ENCODE results near the gene MSMB. TPM values are rescaled to one million over a fixed set of nuclear protein-coding genes. Genes with fewer than 3 reads are reported as not detected.
"Not testable (repeated sequence)": the region's sequence is repeated elsewhere in the genome, so short reads cannot be mapped to it uniquely, and the experiment has no call there.

MSMB gene
- total and polyA plus RNA-seq, 9 of the 15 experiments (the other 6 are each of a cell fraction or from before 2014, with no cell fraction given) = 0.21 to 0.60 TPM; not detected in 7

DNA sequence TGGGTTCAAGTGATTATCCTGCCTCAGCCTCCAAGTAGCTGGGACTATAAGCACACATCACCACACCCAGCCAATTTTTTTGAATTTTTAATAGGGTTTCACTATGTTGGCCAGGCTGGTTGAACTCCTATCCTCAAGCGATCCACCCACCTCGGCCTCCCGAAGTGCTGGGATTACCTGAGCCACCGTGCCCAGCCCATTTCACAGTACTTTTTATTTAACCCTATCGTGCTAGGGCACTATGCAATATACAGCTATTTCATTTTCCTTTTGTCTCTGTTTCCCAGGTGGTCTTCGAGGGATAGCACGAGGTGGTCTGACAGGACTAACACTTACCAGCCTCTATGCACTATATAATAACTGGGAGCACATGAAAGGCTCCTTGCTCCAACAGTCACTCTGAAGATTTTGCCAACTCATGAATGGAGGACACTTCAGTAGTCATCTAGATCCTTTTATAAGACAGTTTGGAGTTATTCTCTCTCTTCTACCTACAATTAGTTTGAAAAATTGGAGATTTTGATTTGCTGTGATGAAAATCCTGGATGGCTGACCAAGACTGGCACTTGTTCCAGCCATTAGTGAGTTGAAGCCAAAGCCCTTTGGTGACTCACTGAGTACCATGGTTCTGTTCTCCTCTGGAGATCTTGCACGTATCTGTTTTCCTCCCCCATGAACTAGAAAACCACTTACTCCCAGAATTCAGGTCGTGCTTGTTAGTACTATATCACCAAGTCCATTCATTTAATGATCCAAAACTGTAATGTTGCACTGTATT lies 43.0 kb downstream of the MSMB start (continued):
- TF ChIP-seq, protein P1, sequence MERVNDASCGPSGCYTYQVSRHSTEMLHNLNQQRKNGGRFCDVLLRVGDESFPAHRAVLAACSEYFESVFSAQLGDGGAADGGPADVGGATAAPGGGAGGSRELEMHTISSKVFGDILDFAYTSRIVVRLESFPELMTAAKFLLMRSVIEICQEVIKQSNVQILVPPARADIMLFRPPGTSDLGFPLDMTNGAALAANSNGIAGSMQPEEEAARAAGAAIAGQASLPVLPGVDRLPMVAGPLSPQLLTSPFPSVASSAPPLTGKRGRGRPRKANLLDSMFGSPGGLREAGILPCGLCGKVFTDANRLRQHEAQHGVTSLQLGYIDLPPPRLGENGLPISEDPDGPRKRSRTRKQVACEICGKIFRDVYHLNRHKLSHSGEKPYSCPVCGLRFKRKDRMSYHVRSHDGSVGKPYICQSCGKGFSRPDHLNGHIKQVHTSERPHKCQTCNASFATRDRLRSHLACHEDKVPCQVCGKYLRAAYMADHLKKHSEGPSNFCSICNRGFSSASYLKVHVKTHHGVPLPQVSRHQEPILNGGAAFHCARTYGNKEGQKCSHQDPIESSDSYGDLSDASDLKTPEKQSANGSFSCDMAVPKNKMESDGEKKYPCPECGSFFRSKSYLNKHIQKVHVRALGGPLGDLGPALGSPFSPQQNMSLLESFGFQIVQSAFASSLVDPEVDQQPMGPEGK (CRISPR knock-in tag; IDR thresholded peaks at IDR 0.05; ENCODE audit: borderline replicate concordance) = no peak
- TF ChIP-seq ZBTB17 (CRISPR knock-in tag; IDR thresholded peaks at IDR 0.05) (no peak), NFATC3 (IDR thresholded peaks at IDR 0.05) (no peak)

DNA sequence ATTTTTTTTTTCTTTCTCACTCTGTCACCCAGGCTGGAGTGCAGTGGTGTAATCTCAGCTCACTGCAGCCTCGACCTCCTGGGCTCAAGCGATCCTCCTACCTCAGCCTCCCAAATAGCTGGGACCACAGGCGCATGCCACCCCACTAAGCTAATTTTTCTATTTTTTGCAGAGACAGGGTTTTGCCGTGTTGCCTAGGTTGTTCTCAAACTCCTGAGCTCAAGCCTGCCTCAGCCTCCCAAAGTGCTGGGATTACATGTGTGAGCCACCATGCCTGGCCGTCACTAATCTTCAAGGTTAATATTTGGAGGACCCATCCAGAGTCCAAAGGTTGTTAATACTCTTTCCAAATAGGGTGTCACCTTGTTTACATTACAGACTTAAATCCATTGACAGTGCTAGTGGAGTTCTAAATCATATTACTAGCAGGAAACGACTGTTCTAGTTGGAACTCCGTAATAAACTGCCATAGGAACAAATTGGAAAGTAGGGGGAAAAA lies 43.8 kb downstream of the MSMB start:
- intact Hi-C loops (cut with micrococcal nuclease); DNase-seq (ENCODE audit: extremely low read depth in 1 of 4, low spot score in 3 of 4); BruUV-seq (replicated peaks); FAIRE-seq; H3K4me3 ChIP-seq; in situ Hi-C loops (cut with MboI); CTCF ChIA-PET (ENCODE audit: low intra/inter-chr PET ratio); H4K20me1 ChIP-seq (replicated peaks; ENCODE audit: control insufficient read depth, insufficient read depth, low read length); H2AFZ ChIP-seq (ENCODE audit: low read depth, low read length); H3K27me3 ChIP-seq (ENCODE audit: control insufficient read depth in 2 of 2, insufficient read depth in 2 of 2, low read length in 2 of 2); H3K9me3 ChIP-seq (replicated peaks; ENCODE audit: control insufficient read depth, insufficient read depth, low read depth, low read length); ATAC-seq; H3K9me1 ChIP-seq (ENCODE audit: control insufficient read depth, insufficient read depth, low read length): not testable (repeated sequence)
- POLR2A ChIA-PET = interaction anchor here (1.1 to 2.9 kb wide), 8 partner anchors 8 to 30 kb away, joined by 6 to 37 read pairs (median 8); partner anchors contain the start of gene NCOA4
- H3K79me2 ChIP-seq (ENCODE audit: control insufficient read depth, insufficient read depth, low read length) = peaks cover 57% of the 10 kb centered on the region
- H3K4me1 ChIP-seq (replicated peaks in 1 of 2; ENCODE audit: control insufficient read depth in 2 of 2, insufficient read depth in 2 of 2, low read length in 2 of 2) = peaks cover 16 to 47% of the 10 kb centered on the region in 2 experiments; a peak in 4 of 5 replicates
- H3K9ac ChIP-seq (ENCODE audit: insufficient read depth in 1 of 2, low read depth in 2 of 2, low read length in 2 of 2) = peak overlapping the region in 1 of 2 experiments; percentile 62; a peak in 2 of 4 replicates
- TF ChIP-seq BCOR (IDR thresholded peaks at IDR 0.05) (peak; percentile 32; the same call in 1 of the 2 replicates), ZNF165 (CRISPR knock-in tag; IDR thresholded peaks at IDR 0.05; ENCODE audit: borderline replicate concordance) (peak; percentile 33; the same call in 1 of the 2 replicates), SMARCA5 (IDR thresholded peaks at IDR 0.05) (peak; percentile 52; the same call in 1 of the 2 replicates), HDGF (IDR thresholded peaks at IDR 0.05) (0 out of 2 replicates have a peak, but pooled peaks have one; percentile 51), HDAC1 (IDR thresholded peaks at IDR 0.05) (0 out of 4 replicates have a peak, but pooled peaks of 1 of the 2 experiments have one; percentile 14), KDM1A (IDR thresholded peaks at IDR 0.05) (peak; percentile 28 to 52; a peak in 3 of 4 replicates)
- peak overlapping the region; percentile 86 for H3K27ac ChIP-seq (ENCODE audit: extremely low read depth, low read depth, low read length)
- peak overlapping the region; percentile 45 for H3K4me2 ChIP-seq (ENCODE audit: insufficient read depth, low read length)
- H3K36me3 ChIP-seq (ENCODE audit: control insufficient read depth, insufficient read depth, low read length) = peaks cover 91% of the 10 kb centered on the region
- WGBS (ENCODE audit: insufficient coverage, low coverage, missing lambda C conversion rate) = 68% methylated on average over 7 of the region's 7 CpGs
